Measurements from ENCODE around the gene CRIM1.

DNA sequence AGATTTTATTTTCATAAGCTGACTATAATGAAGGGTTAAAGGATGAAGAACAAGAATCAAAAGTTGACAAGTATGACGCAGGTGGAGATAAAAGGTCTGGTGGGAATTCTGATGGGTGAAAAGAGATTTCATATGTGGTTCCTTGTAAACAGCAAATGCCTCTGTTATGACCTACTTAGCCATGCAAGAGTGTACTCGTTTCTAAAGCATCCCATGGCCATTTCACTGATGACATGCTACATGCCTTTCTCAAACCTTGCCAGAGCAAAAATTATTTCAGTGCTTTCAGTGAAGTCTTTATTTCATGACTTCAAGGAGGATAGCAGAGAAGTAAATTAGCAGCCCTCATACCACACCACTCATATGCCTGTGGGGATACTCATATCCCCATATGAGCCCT is 170.6 kb downstream of the CRIM1 start:
- no peak for TF ChIP-seq POLR2A (IDR thresholded peaks at IDR 0.05)
- TF ChIP-seq, protein P1, sequence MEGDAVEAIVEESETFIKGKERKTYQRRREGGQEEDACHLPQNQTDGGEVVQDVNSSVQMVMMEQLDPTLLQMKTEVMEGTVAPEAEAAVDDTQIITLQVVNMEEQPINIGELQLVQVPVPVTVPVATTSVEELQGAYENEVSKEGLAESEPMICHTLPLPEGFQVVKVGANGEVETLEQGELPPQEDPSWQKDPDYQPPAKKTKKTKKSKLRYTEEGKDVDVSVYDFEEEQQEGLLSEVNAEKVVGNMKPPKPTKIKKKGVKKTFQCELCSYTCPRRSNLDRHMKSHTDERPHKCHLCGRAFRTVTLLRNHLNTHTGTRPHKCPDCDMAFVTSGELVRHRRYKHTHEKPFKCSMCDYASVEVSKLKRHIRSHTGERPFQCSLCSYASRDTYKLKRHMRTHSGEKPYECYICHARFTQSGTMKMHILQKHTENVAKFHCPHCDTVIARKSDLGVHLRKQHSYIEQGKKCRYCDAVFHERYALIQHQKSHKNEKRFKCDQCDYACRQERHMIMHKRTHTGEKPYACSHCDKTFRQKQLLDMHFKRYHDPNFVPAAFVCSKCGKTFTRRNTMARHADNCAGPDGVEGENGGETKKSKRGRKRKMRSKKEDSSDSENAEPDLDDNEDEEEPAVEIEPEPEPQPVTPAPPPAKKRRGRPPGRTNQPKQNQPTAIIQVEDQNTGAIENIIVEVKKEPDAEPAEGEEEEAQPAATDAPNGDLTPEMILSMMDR (IDR thresholded peaks at IDR 0.05) = no peak

All from vagina (tissue), 2 donors.